Suppressor macrophage treated with lipopolysaccharide for 4 hours (primary cell): Measurements from ENCODE around the gene BASP1.

ENCODE experiments used
- DNase-seq: peaks from one replicate; pipeline ENCODE4 v3.0.0-alpha.2; 2020

Gene BASP1

DNA sequence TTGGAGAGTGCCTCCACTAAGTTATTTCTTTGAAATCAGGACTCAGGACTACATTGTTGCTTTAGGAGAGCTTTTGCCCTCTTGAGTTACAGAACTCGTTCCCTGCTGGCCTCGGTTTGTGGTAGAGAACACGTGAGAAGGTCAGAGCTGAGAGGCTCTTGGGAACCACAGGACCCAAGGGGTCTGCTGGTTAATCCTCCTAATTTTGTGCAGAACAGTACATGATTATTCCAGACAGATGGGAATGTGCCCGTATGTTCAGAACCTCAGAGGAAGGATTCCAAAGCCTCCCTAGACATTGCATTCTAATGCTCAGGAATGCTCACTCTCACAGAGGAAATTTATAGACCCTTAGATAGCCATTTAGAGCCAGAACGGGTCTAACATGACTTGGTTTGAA, 25.2 kb upstream of the BASP1 start:
- DNase-seq, result no peak

DNA sequence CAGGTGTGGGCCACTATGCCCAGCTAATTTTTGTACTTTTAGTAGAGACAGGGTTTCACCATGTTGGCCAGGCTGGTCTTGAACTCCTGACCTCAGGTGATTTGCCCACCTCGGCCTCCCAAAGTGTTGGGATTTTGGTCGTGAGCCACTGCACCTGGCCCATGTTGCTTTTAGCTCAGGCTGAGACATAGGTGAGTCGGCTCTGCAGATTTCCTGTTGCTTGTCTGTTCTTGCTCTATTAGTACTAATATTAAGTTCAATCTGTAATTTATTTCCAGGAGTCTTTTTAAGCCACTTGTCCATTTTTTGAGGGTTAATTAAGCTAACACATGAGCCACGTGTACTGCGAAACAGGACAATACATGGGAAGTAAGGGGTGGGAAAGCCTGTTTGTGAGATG, 21.4 kb upstream of the BASP1 start:
- DNase-seq, result no peak

DNA sequence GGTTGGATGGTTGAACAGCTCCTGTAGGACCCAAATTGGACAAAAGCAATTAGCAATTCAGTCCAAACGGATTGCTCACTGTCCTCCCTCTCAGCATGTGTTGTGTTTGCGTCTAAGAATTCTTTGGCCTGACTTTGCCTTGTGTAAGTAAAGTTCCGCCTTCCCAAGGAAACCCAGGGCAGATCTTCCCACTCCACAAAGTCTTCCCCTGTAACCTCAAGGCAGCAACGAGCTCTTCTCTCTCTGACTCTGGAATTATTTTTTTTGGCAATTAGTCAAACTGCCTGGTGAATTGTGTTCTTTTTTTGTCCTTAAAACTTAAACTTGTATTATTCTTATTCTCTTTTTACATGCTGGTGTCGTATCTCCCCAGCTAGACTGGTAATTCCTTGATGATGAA, 20.7 kb upstream of the BASP1 start:
- DNase-seq, result no peak

DNA sequence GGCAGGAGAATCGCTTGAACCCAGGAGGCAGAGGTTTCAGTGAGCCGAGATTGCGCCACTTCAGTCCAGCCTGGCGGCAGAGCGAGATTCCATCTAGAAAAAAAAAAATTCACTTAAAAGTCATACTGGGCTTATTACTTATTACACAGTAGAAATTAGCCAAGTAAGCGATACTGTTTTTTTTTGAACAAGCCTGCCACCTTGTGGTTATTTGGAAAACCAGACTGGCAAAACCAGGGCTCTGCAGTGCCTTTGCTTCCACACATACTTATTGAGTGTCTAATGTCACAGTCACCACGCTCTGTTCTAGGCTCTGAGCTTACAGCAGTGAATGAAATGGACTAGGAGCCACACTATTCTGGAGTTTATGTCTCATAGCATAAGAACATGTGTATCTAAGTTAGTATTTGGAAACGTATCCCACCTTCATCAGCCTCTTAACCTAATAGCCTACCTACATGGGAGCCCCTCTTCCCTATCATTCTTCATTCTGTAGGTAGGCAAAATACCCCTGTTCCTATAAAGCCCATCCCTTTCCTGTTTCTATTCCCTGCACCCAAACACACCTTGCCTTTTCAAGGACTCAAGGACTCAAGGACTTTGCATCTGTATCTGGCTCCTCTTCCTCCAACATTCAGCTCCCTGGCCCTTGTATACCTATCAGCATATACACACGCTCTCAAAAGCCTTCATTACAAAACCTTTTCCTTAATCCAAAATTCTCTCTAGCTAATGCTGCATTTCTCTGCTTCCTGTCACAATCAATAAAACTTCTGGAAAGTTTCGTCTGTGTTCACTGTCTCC, 13.9 kb upstream of the BASP1 start:
- DNase-seq, result peak; percentile 67

DNA sequence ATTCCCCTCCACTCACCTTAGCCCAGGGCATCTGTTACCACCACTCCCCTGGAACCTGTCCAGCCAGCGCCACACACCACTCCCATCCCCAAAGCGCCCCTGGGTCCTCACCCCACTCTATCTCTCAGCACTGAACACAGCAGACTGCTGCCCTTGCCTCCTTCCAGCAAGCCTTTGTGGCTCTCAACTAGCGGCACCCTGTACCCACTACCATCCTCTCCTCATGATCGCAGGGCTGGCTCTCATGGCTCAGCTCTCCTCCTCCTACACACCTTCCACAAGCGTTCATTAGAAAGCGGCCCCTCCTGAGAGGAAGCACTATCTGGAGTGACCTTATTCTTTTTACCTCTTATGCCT, 13.3 kb upstream of the BASP1 start:
- DNase-seq, result no peak

DNA sequence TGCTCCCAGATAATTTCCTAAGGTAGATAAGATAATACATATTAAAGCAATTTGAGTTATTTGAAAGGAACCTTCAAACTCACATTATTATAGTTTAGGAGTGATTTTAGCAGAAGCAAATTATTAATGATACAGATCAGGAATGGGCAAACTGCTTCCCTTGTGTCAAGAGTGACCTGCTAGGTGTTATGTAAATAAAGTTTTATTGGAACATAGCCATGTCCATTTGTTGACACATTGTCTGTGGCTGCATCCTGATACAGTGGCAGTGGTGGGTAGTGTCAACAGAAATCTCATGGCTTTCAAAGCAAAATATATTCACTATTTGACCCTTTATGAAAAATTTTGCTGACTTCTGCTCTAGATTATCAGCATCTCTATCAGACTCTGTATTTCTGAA, 11.4 kb upstream of the BASP1 start:
- DNase-seq, result no peak

DNA sequence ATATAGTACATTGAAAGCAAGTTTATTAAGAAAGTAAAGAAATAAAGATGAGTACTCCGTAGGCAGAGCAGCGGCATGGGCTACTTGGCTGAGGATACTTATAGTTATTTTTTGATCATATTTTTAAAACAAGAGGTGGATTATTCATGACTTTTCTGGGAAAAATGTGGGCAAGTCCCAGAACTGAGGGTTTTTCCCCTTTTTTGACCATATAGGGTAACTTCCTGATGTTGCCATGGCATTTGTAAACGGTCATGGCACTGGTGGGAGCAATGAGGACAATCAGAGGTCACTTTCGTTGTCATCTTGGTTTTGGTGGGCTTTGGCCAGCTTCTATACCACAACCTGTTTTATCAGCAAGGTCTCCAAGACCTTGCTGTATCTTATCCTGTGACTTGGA, 5.2 kb upstream of the BASP1 start:
- peak; percentile 55 for DNase-seq

DNA sequence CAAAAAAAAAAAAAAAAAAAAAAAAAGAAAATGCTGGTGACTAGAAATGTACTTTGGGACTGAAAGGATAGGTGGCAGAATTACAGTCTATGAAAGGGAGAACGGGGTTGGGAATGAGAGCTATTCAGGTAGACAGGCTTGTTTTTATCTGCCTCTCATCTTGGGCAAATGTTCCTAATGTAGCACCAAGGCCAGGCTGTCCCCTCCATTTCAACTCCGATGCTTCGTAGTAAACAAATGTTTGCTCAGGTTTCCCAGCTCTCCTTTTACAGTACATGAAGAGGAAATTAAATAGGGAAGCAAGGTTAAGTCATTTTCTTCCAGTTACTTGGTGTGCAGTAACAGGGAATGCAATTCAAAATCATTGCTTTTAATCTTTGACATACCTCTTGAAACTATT, 4.4 kb upstream of the BASP1 start:
- no peak for DNase-seq

DNA sequence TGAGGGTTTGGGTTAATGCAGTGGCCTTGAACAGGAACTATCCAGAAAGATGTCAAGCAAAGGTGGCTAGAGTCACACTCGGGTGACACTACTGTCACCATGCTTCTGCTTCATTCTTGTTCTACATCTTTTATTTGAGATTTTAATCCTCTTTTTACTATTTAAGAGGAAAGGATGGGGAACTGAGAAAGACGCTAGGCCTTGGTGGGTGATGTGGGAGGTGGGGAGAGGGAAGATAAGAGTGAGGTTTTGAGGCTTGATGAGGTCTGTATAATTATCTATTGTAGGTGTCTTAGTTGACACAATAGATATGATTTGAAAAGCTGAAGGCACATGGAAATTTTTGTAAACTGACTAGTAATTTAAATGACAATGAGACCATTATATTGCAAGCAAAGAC, 3.5 kb upstream of the BASP1 start:
- no peak for DNase-seq

DNA sequence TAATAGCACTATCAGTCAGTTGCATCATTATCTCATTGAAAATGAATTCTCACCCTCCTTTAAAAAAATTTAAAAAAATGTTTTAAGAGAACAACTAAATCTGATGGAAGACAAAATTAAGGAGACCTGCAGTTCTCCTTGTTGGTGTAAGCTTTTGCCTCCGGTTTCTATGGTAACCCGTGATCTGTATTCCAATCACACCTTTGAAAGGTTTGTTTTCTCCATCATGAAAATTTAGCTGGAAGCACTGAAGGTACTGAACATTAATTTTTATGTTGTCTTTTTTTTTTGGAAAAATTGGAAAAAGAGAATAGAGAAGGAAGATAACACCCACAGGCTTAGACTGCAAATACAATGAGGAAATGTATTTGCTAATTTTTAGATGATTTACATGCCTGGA, 2.5 kb upstream of the BASP1 start:
- DNase-seq, result no peak

DNA sequence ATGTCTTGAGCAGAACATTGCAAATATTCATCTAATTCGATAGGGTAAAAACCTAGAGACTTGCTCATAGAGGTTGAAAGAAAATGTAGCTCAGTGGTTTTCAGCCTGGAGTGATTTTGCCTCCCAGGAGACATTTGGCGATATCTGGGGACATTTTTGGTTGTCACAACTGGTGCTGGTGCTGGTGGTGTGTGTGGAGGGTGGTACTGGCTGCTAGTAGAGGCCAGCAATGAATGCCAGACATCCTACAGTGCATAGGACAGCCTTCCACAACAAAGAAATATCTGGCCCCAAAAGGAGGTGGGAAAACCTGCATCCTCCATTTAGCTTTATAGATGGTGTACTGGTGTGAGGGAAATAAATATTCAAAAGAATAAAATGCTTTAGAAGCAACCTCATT, 2.1 kb upstream of the BASP1 start:
- no peak for DNase-seq

DNA sequence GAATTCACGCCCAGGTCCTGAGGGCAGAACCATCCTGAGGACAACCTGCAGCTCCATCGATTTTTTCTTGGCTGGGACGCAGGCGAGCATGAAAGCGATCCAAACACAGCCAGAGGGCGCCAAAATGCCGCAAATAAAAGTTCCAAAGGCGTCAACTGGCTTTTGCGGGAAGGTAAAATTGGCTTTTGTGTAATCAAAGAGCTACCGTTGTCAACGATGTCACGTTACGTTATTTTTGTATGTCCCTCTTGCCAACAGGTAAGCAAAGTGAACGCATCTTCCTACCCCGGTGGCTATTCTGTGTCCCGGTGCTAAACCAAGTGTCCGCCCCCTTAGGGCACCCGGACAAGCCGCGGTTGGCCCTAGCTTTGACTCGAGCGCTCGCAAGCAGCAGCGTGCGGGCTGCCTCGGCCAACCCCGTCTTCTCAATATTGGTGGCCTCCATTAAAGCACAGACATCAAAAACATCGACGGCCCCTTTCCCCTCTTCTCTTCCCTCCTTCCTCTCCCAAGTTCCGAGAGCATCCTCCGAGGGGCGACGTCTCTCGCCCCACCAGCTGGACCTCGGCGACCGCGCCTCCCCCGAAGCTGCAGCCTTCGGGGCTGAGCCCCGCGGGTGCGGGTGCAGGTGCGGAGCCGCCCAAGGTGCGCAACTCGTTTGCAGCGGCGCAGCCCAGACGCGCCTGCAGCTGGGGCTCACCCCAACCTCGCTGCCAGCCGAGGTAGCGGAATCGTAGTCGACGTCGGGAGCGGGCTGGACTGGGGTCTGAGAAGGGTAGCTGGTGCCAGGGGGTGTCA, 1.1 kb upstream of the BASP1 start:
- DNase-seq, result peak; percentile 87

DNA sequence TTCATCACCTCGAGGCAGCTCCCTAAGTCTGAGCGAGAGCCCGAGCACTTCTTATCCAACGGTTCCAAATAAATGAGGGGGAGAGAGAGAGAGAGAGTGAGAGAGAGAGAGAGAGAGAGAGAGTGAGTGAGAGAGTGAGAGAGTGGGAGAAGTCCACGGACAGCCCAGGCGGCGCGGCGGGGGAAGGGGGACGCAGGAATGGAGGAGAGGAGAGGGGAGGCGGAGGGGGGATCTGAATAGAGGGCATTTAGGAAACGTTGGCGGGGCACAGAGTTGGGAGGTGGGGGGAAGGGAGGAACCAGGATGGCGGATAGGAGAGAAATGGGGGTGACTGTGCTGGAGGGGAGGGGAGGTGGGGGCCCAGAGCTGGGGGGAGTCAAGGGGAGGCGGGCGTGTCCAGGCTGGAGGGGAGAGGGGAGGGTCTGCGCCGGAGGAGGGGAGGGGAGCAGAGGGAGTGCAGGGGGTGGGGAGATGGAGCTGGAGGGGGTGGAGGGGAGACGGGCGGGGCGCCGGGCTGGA, 398 bp upstream of the BASP1 start:
- DNase-seq, result no peak

DNA sequence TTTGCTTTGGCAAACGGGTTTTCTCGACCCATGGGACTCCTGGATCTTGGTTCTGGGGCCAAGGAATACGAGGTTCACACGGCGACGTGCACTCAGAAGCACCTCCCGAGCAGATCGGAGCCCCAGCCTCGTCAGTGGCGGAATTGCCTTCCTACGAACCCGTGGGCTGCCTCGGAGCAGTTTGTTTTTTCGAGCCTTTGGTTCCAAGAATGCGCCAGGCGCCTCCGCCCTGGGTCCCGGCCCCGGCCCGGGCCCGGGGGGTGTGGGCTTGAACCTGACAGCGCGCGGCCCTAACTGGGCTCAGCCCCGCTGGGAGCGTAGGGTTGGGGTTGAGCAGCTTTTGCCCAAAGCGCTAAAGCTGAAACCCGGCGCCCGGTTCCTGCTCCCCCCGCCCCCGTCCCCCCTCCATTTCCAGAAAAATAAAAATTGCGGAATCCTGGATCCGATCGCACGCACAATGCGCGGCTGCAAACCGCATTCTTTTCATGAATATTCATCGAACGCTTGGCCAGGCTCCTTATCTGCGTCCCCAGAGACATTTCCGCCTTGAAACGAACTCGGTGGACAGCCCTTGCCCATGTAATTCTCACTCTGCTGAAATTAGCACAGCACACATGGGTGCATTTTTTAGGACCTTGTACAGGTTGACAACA, 1.0 kb downstream of the BASP1 start:
- DNase-seq, result no peak

DNA sequence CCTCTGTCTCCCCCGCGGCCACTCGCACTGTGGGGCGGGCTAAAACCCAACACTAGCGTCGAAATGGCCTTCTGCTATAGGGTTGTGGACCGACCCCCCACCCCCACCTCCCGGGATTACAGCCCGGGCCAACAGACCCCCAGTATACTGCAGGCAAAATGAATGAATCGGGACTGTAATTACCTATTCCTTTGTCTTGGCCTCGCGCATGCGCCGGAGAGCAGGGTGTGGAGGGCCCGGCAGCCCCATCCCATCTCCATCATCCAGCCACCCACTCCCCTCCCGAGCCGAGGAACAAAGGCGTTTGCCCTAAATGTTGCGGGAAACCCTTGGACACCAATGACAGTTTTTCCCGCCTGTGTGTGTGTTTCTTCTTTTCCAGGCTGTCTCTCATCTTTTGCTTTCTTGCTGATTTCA, 1.6 kb downstream of the BASP1 start:
- no peak for DNase-seq

DNA sequence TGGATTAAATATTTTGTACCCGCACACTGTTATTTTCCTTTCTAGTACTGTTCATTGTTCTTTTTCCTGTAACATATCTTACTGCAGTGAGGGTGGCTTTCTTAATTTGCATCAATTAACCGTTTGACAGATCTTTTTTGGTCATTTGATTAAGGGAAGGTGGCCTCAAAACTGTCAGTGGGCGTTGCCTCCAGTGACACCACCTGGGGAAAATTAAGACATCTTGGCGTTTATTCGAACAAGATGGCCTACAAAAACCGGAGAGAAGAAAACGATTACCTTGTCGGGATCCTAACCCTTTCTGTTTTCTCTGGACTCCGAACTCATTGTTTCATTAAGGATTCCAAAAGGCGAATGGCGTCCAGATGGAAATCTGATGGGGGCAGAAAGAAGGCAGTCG, 2.0 kb downstream of the BASP1 start:
- no peak for DNase-seq

DNA sequence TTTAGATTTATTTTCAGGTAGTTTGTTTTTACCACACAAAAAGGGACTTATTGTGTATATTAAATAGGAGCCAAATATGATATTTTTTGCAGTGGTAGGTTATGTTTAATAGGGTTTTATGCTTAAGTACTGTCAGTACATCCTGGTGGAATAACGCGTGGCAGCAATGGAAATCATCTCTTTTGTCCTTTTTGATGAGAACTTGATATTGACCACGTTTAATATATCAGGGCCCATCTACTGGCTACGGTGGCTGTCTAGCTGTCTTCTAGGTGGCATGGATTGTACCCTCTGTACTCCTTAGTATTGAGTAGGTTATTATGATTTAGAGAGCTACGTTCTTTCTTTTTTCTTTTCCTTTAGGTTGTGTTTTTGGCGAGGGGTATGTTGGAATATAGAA, 2.6 kb downstream of the BASP1 start:
- no peak for DNase-seq

DNA sequence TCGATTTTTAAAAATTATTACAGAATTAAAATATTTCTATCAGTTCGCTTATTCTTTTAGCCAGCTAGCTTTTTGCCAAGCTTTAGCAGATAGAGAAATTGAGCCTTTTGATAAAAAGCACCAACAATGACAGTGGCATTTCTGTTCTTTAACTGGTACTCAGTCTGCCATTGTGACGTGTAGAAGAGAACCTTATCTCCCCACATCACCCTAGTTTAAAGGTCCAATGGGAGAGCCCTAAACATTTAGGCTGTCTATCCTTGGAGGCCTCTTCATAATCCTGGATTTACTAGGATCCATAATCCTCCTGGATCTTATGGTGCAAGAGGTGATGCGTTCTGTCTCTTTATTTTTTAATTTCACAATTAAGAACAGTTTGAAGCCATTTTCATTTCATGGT, 3.0 kb downstream of the BASP1 start:
- no peak for DNase-seq

DNA sequence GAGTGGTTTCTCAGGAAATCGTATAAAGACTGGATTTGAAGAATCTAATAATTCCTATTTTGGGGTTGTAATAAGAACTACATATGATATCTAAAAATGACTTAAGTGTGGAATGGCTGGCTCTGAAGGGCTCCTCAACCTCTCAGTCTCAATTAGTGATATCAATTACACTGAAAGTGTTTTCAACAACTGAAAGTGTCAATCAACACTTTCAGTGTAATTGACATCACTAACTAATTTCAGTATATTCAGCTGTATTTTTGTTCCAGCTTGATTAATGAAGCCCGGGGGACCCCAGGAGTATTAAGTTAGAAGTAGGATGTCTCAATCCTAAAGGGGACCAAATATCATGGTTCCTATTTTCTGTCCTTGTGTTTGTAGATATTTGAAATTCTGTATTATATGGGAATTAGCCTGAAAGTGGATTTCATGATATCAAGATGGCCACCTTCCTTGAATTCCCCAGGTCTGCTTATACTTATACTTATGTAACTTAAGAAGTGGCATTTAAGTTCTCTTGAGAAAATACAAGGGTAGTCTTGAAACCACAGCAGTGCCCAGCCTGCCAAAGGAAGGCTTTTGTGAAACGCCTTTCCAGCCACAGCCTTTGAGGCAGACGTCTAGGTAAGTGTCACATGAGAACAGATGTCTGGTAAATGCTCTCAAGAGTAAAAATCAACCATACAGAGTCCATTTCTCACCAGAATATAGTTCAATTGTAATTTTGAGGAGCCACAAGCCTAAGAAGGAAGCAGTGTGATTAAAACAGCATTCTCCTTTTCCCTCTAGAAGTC, 4.6 kb downstream of the BASP1 start:
- no peak for DNase-seq

DNA sequence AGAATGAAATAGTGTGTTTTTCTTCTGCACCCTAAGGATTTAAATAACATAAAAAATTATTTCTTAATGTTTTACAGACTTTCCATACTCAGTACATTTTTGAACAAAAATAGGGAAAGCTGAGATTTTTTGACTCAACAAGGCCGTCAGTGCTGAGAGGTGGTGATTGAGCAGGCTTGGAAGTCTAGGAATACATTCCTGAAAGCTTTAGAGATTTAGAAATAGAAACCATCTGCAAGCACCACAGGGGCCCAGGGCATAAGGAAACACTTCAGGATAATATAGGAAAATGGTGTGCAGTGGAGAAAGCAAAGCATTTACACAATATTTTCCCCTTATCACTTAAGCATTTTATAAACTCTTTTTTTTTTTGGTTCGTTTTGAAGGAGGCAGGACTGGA, 5.2 kb downstream of the BASP1 start:
- no peak for DNase-seq

DNA sequence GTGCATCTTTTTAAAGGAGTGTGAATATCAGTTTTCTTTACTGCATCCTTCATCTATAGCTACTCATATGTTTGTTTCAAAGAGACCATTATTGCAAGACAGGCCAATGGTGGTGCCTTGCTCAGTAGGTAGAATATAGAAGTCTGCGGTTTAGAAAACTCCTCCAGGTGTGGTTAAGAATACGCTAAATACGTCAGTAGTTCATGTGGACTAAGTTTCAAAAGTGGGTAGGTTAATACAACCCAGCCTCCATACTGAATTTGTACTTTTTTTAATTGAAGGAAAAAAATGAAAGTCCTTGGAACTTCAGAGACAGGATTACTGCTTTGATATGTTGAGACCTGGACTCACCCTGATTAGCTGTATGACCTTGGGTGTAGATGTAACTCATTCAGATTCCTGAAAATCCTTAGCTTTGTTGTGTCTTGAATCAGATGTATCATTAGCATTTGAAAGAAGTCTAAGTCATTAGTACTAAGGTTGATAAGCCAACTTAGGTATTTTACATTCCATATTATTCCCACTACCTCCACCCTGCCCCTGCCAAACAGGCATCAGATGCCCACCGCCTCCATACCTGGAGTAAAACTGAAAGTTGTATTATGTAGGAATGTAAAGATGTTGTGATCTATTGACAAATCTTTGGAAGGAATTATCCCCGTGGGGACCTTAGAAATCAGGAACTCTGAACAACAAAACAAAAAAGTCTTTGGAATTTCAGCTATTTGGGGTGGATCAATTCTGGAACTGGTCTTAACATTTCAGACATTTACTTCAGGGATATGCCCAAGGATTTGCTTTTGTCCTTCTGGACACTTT, 6.1 kb downstream of the BASP1 start:
- no peak for DNase-seq

DNA sequence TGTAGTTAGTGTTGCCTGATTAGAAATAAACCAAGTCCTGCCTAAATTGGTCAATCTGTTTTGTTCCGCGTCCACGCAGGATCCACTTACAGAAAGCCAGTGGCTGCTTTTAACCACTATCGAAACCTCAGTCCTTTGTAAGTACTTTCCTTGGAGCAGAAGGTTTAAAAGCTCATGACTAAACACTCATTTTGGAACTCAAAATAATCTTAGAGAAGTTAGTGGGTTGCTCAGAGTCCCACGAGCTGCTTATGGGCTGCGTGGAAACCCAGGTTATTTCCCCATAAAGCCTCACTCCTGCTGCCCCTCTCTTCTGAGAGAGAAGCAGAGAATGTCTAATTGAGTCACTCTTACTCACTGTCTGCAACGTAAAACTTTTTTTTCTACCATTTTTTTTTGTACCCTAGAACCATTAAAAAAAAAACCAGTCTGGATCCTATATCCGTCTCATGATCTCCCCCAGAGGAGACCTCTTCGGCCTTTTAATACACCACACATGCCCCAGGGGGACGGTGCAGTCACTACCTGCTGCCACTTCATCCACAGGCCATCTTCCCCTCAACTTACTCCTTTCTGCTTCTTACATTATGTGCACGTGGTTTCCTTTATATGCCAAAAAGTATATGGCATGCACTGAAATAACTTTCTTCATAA, 7.6 kb downstream of the BASP1 start:
- DNase-seq, result peak; percentile 91
